Measurements from ENCODE around the gene FTCD.
A peak's percentile ranks its signal among the peaks of the same experiment; 100 is the strongest.

The FTCD gene

GRCh38 chr21:46152927-46153246 lies 2.5 kb downstream of the FTCD start:
- Histone ChIP-seq H3K4me3 (ENCODE audit: severe bottlenecking) (no peak overlapping the region), H3K9me3 (ENCODE audit: severe bottlenecking) (no peaks in the 10 kb centered on the region), H3K27ac (ENCODE audit: poor library complexity, severe bottlenecking) (no peak overlapping the region), H3K27me3 (ENCODE audit: insufficient read depth, poor library complexity, severe bottlenecking) (no peaks in the 10 kb centered on the region), H3K4me1 (ENCODE audit: insufficient read depth, poor library complexity, severe bottlenecking) (no peaks in the 10 kb centered on the region), H3K36me3 (ENCODE audit: low read depth) (no peaks in the 10 kb centered on the region)
- TF ChIP-seq CTCF (IDR thresholded peaks at IDR 0.05; ENCODE audit: poor library complexity, severe bottlenecking): no peak
- DNase-seq (ENCODE audit: low spot score) (peak; percentile 29), ATAC-seq (ENCODE audit: low read depth) (peak; percentile 22; the same call in 1 of the 3 replicates)

- H3K4me1 ChIP-seq (ENCODE audit: insufficient read depth, poor library complexity, severe bottlenecking): no peaks in the 10 kb centered on the region
- no peak for TF ChIP-seq CTCF (IDR thresholded peaks at IDR 0.05; ENCODE audit: poor library complexity, severe bottlenecking)
These were observed 3.1 kb downstream of the FTCD start for GRCh38 chr21:46151989-46152926.

GRCh38 chr21:46151261-46151988 lies 4.0 kb downstream of the FTCD start:
- Histone ChIP-seq H3K27me3 (ENCODE audit: insufficient read depth, poor library complexity, severe bottlenecking) (no peaks in the 10 kb centered on the region), H3K4me3 (ENCODE audit: severe bottlenecking) (no peak overlapping the region), H3K9me3 (ENCODE audit: severe bottlenecking) (no peaks in the 10 kb centered on the region), H3K36me3 (ENCODE audit: low read depth) (no peaks in the 10 kb centered on the region), H3K4me1 (ENCODE audit: insufficient read depth, poor library complexity, severe bottlenecking) (no peaks in the 10 kb centered on the region), H3K27ac (ENCODE audit: poor library complexity, severe bottlenecking) (no peak overlapping the region)
- ATAC-seq (ENCODE audit: low read depth): no peak
- DNase-seq (ENCODE audit: low spot score): peak; percentile 60
- TF ChIP-seq CTCF (IDR thresholded peaks at IDR 0.05; ENCODE audit: poor library complexity, severe bottlenecking): no peak

More at GRCh38 chr21:46151989-46152926, 3.1 kb downstream of the FTCD start:
- peak; percentile 45 for DNase-seq (ENCODE audit: low spot score)
- Histone ChIP-seq H3K4me3 (ENCODE audit: severe bottlenecking) (no peak overlapping the region), H3K27ac (ENCODE audit: poor library complexity, severe bottlenecking) (no peak overlapping the region), H3K9me3 (ENCODE audit: severe bottlenecking) (no peaks in the 10 kb centered on the region), H3K27me3 (ENCODE audit: insufficient read depth, poor library complexity, severe bottlenecking) (no peaks in the 10 kb centered on the region), H3K36me3 (ENCODE audit: low read depth) (no peaks in the 10 kb centered on the region)
- ATAC-seq (ENCODE audit: low read depth): no peak

GRCh38 chr21:46150491-46151121 lies 4.8 kb downstream of the FTCD start:
- TF ChIP-seq CTCF (IDR thresholded peaks at IDR 0.05; ENCODE audit: poor library complexity, severe bottlenecking): no peak
- no peak for ATAC-seq (ENCODE audit: low read depth)
- H3K27me3 ChIP-seq (ENCODE audit: insufficient read depth, poor library complexity, severe bottlenecking): no peaks in the 10 kb centered on the region

More at GRCh38 chr21:46150491-46151121, 4.8 kb downstream of the FTCD start:
- peak; percentile 41 for DNase-seq (ENCODE audit: low spot score)
- Histone ChIP-seq H3K36me3 (ENCODE audit: low read depth) (no peaks in the 10 kb centered on the region), H3K4me3 (ENCODE audit: severe bottlenecking) (no peak overlapping the region), H3K9me3 (ENCODE audit: severe bottlenecking) (no peaks in the 10 kb centered on the region), H3K4me1 (ENCODE audit: insufficient read depth, poor library complexity, severe bottlenecking) (no peaks in the 10 kb centered on the region), H3K27ac (ENCODE audit: poor library complexity, severe bottlenecking) (no peak overlapping the region)

Data from RWPE2 (cell line).